Measurements from ENCODE around the gene HOMER2. TPM values are rescaled to one million over a fixed set of nuclear protein-coding genes. Genes with fewer than 3 reads are reported as not detected.
A peak's percentile ranks its signal among the peaks of the same experiment; 100 is the strongest.

Gene HOMER2
- total and polyA plus RNA-seq, 12 donors: 12.3 to 64.4 (median 43.2) TPM

GRCh38 chr15:82849556-82850512 is 102.7 kb downstream of the HOMER2 start:
- Histone ChIP-seq H3K4me1 (peaks cover 0 to 16% (median 13%) of the 10 kb centered on the region in 9 donors), H3K36me3 (peaks cover 0 to 10% (median 0%) of the 10 kb centered on the region in 9 donors), H3K9me3 (no peaks in the 10 kb centered on the region), H3K27ac (peak overlapping the region in 5 of 10 donors; percentile 16 to 62 (median 33)), H3K27me3 (no peaks in the 10 kb centered on the region), H3K4me3 (peak overlapping the region in 5 of 10 donors; percentile 9 to 36 (median 19))
- ATAC-seq (peak; percentile 88 to 96 (median 92)), DNase-seq (peak; percentile 74 to 82)
- TF ChIP-seq CTCF (IDR thresholded peaks at IDR 0.05): peak; percentile 50 to 90 (median 76)
- intact Hi-C loops (cut with DNase I): loop anchor here in 9 of 10 donors (1.0 to 10.0 kb wide), 5 partner anchors 135 to 152 kb away; partner anchors contain the start of gene RAMAC (in 4 of the 9)
- 15 to 18% methylated on average over 23 of the region's 23 CpGs for WGBS, 2 donors

GRCh38 chr15:82848241-82848993 is 104.1 kb downstream of the HOMER2 start:
- Histone ChIP-seq H3K4me3 (no peak overlapping the region), H3K27me3 (no peaks in the 10 kb centered on the region), H3K27ac (no peak overlapping the region), H3K4me1 (peaks cover 0 to 19% (median 14%) of the 10 kb centered on the region in 9 donors), H3K9me3 (no peaks in the 10 kb centered on the region), H3K36me3 (peaks cover 0 to 10% (median 0%) of the 10 kb centered on the region in 9 donors)
- no peak for TF ChIP-seq CTCF (IDR thresholded peaks at IDR 0.05)
- WGBS, 2 donors: 81 to 86% methylated on average over 9 of the region's 9 CpGs
- ATAC-seq (no peak), DNase-seq (no peak)
- intact Hi-C loops (cut with DNase I): loop anchor here in 6 of 10 donors (1.0 to 5.0 kb wide), 3 partner anchors 25 to 154 kb away; no protein-coding TSS in a partner anchor

- H3K36me3 ChIP-seq: peaks cover 0 to 10% (median 0%) of the 10 kb centered on the region in 9 donors
- H3K27me3 ChIP-seq: no peaks in the 10 kb centered on the region
- ATAC-seq: no peak
- no peaks in the 10 kb centered on the region for H3K9me3 ChIP-seq
- no peak overlapping the region for H3K27ac ChIP-seq
- no peak for DNase-seq
- peaks cover 0 to 19% (median 14%) of the 10 kb centered on the region in 9 donors for H3K4me1 ChIP-seq
- no peak for TF ChIP-seq CTCF (IDR thresholded peaks at IDR 0.05)
- H3K4me3 ChIP-seq: no peak overlapping the region
- intact Hi-C loops (cut with DNase I): loop anchor here in 6 of 10 donors (1.0 to 5.0 kb wide), 3 partner anchors 26 to 155 kb away; no protein-coding TSS in a partner anchor
- 70 to 80% methylated on average over 8 of the region's 8 CpGs for WGBS, 2 donors
These were observed 104.8 kb downstream of the HOMER2 start for GRCh38 chr15:82847703-82848102.

- H3K9me3 ChIP-seq: no peaks in the 10 kb centered on the region
- no peak overlapping the region for H3K4me3 ChIP-seq
- DNase-seq (no peak), ATAC-seq (no peak)
- WGBS, 2 donors: 89 to 93% methylated on average over 4 of the region's 4 CpGs
- intact Hi-C loops (cut with DNase I): loop anchor here in 5 of 10 donors (5.0 kb wide), 1 partner anchor 156 kb away; no protein-coding TSS in a partner anchor
- H3K27ac ChIP-seq: no peak overlapping the region
- H3K27me3 ChIP-seq: no peaks in the 10 kb centered on the region
- H3K4me1 ChIP-seq: peaks cover 0 to 19% (median 14%) of the 10 kb centered on the region in 9 donors
- H3K36me3 ChIP-seq: peaks cover 0 to 13% (median 0%) of the 10 kb centered on the region in 9 donors
- no peak for TF ChIP-seq CTCF (IDR thresholded peaks at IDR 0.05)
These were observed 105.9 kb downstream of the HOMER2 start for GRCh38 chr15:82846621-82847020.

Measured in heart right ventricle (tissue), 16 donors.